SH-SY5Y (cell line): ENCODE results near the gene SPATA2L.

Experiments used
- GATA2 ChIP-seq: IDR thresholded peaks from 2 replicates; pipeline ENCODE4 v1.6.1; 2011; ENCODE audit warnings: mild to moderate bottlenecking, low read depth, low read length
- GATA3 ChIP-seq: IDR thresholded peaks from 2 replicates; pipeline ENCODE4 v1.6.1; 2011; ENCODE audit warnings: low read depth, mild to moderate bottlenecking, low read length, moderate library complexity

DNA sequence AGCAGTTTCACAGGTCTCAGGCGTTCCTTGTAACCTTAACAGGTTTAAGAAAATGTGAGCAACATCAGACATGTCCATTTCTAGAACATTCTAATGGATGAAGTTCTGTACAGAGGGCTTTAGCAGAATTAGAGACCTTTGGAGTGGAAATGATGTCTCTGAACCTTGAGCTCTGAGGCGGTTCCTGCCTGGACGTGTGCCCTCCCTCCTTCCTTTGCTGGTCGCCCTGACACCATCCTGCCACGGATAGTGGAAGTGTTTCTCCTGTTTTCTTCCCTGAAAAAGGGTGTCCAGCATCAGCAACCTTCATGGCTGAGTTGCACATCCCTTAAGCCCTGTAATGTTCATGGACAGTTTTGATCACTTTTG, 32.7 kb downstream of the SPATA2L start:
- no peak for TF ChIP-seq GATA2
- no peak for TF ChIP-seq GATA3
